ENCODE measurements around the gene DNMT3B.
"Not testable (repeated sequence)": the region's sequence is repeated elsewhere in the genome, so short reads cannot be mapped to it uniquely, and the experiment has no call there.

- not testable (repeated sequence) for TF ChIP-seq CTCF (IDR thresholded peaks at IDR 0.05); SP1 (CRISPR knock-in tag; conservative IDR thresholded peaks at IDR 0.05); ETV6 (CRISPR knock-in tag; IDR thresholded peaks at IDR 0.05); CREB1 (CRISPR knock-in tag; IDR thresholded peaks at IDR 0.05); MXD4 (CRISPR knock-in tag; IDR thresholded peaks at IDR 0.05; ENCODE audit: borderline replicate concordance); ZNF423 (CRISPR knock-in tag; IDR thresholded peaks at IDR 0.05); OVOL2 (CRISPR knock-in tag; IDR thresholded peaks at IDR 0.05; ENCODE audit: borderline replicate concordance); RORB (CRISPR knock-in tag; IDR thresholded peaks at IDR 0.05); PRDM15 (CRISPR knock-in tag; IDR thresholded peaks at IDR 0.05); SMAD3 (CRISPR knock-in tag; IDR thresholded peaks at IDR 0.05; ENCODE audit: borderline replicate concordance)
Observed at GRCh38 chr20:32729334-32729733, 32.9 kb upstream of the DNMT3B start.

Data from WTC11 (cell line).